Transverse colon (tissue), 4 donors: Measurements from ENCODE around the gene RHBDL2. TPM values are rescaled to one million over a fixed set of nuclear protein-coding genes. Genes with fewer than 3 reads are reported as not detected.

Source experiments
- DNase-seq: peaks from one replicate; pipeline ENCODE4 v3.0.0-alpha.2; 2019
- H3K27ac ChIP-seq, 4 donors: fragments of 200-600 bp; sonication (generic); 2 replicates each; pipeline ENCODE4 v1.5.1; 2016 to 2018; ENCODE audit warnings: inconsistent platforms in 4 of 4
- H3K27me3 ChIP-seq: fragments of 200-600 bp; sonication (generic); 2 replicates; pipeline ENCODE4 v1.5.1; 2017; ENCODE audit warnings: inconsistent platforms
- H3K36me3 ChIP-seq, 4 donors: fragments of 200-600 bp; sonication (generic); 2 replicates each; pipeline ENCODE4 v1.5.1; 2017 to 2019; ENCODE audit warnings: inconsistent platforms in 4 of 4
- H3K4me1 ChIP-seq, 4 donors: fragments of 200-600 bp; sonication (generic); 2 replicates each; pipeline ENCODE4 v1.5.1; 2017 to 2020; ENCODE audit warnings: inconsistent platforms in 4 of 4
- H3K4me3 ChIP-seq, 4 donors: fragments of 200-600 bp; sonication (generic); 1 replicate in 1 of 4; 2 replicates in 3 of 4; pipeline versions ENCODE4 v1.5.1 to v1.6.1; 2017 to 2019; ENCODE audit warnings: inconsistent platforms in 4 of 4
- H3K9me3 ChIP-seq, 2 donors: fragments of 200-600 bp; sonication (generic); 2 replicates each; pipeline ENCODE4 v1.5.1; 2017 to 2019; ENCODE audit warnings: inconsistent platforms in 2 of 2
- CTCF ChIP-seq, 5 experiments: fragments of 200-600 bp in 3 of 5; fragments of 450-650 bp in 2 of 5; sonication (generic) in 3 of 5; IDR thresholded peaks; 1 replicate in 2 of 5; 2 replicates in 3 of 5; pipeline ENCODE4 v1.5.1; 2016 to 2017; ENCODE audit warnings: antibody characterized with exemption in 5 of 5, inconsistent platforms in 3 of 5, mild to moderate bottlenecking in 2 of 5, moderate library complexity in 1 of 5
- EP300 ChIP-seq: sonication (generic); formaldehyde crosslinking; IDR thresholded peaks from one replicate; pipeline ENCODE4 v1.6.1; 2017; ENCODE audit warnings: antibody characterized with exemption, low read depth
- POLR2A ChIP-seq: fragments of 450-650 bp; IDR thresholded peaks from one replicate; pipeline ENCODE4 v1.6.1; 2016; ENCODE audit warnings: antibody characterized with exemption, mild to moderate bottlenecking, moderate library complexity
- POLR2AphosphoS5 ChIP-seq, 3 donors: sonication (generic); formaldehyde crosslinking; IDR thresholded peaks; one replicate each; pipeline ENCODE4 v1.6.1; 2016; ENCODE audit warnings: antibody characterized with exemption in 3 of 3
- WGBS, 2 donors: methylation state at CpG; one replicate each; pipeline ENCODE4 v1.1.5; 2018; ENCODE audit warnings: low coverage in 1 of 2; 5-methylcytosine and 5-hydroxymethylcytosine counted together
- in situ Hi-C, 4 donors: fragments of 200-750 bp; cut with MboI; loops; one replicate each; pipeline versions ENCODE4 v1.15.0 to v1.15.1; 2017; ENCODE audit warnings: low sequenced_read_pairs in 3 of 4, low pct_ligation_motif_present in 1 of 4, low pct_unique_long_range_greater_than_20kb in 1 of 4
- intact Hi-C: fragments of 100-400 bp; cut with DNase I; formaldehyde crosslinking; loops from one replicate; pipeline ENCODE4 v1.15.1; 2023; ENCODE audit warnings: low total_unique reads
- total RNA-seq, 4 donors: library from RNA; depleted of rRNA; stranded (reverse); fragments of >200 nt; gene quantifications; one replicate each; pipeline ENCODE4 v1.1.0, GENCODE V29; 2016

The RHBDL2 gene
- total RNA-seq, 4 donors from 2014 or later: 3.7 to 22.5 (median 17.6) TPM

- peak overlapping the region; percentile 71 to 95 (median 88) for H3K4me3 ChIP-seq
- H3K9me3 ChIP-seq: no peaks in the 10 kb centered on the region
- H3K27me3 ChIP-seq: no peaks in the 10 kb centered on the region
- intact Hi-C loops: no loop called here
- peak overlapping the region; percentile 84 to 97 (median 96) for H3K27ac ChIP-seq
- TF ChIP-seq CTCF (IDR thresholded peaks at IDR 0.05): no peak
- TF ChIP-seq POLR2A: no peak
- TF ChIP-seq EP300: no peak
- TF ChIP-seq POLR2AphosphoS5 (IDR thresholded peaks at IDR 0.05): no peak
- H3K36me3 ChIP-seq: peaks cover 0 to 13% (median 7%) of the 10 kb centered on the region in 4 donors
- H3K4me1 ChIP-seq: peaks cover 12 to 46% (median 32%) of the 10 kb centered on the region in 4 donors
- 0 to 8% methylated on average over 1 to 6 of the region's 6 CpGs for WGBS, 2 donors
- DNase-seq: no peak
- in situ Hi-C loops: no loop called here
These were observed 81.2 kb downstream of the RHBDL2 start for GRCh38 chr1:38860454-38860795.

GRCh38 chr1:38859561-38860453 lies 81.8 kb downstream of the RHBDL2 start, which contains the start of gene RRAGC:
TSS of gene RRAGC (minus strand) at chr1:38859772. CDS start at chr1:38859646, 126 bp downstream.
- peaks cover 0 to 19% (median 8%) of the 10 kb centered on the region in 4 donors for H3K36me3 ChIP-seq
- in situ Hi-C loops: no loop called here
- peak within 1 kb of the TSS; percentile 93 to 97 (median 96) for H3K27ac ChIP-seq
- TF ChIP-seq POLR2AphosphoS5 (IDR thresholded peaks at IDR 0.05): peak; percentile 63 to 75 (median 73)
- peak; percentile 44 for TF ChIP-seq EP300
- no peak for TF ChIP-seq CTCF (IDR thresholded peaks at IDR 0.05)
- peak; percentile 24 for TF ChIP-seq POLR2A
- WGBS, 2 donors: 0 to 1% methylated on average over 10 to 42 of the region's 70 CpGs
- no peaks in the 10 kb centered on the region for H3K27me3 ChIP-seq
- DNase-seq: peak; percentile 100
- intact Hi-C loops: no loop called here
- no peaks in the 10 kb centered on the region for H3K9me3 ChIP-seq
- H3K4me3 ChIP-seq: peak within 1 kb of the TSS; percentile 71 to 96 (median 94)
- peaks cover 12 to 46% (median 32%) of the 10 kb centered on the region in 4 donors for H3K4me1 ChIP-seq

- no peak for TF ChIP-seq CTCF (IDR thresholded peaks at IDR 0.05)
- peak; percentile 37 to 46 (median 44) for TF ChIP-seq POLR2AphosphoS5 (IDR thresholded peaks at IDR 0.05)
- TF ChIP-seq POLR2A: peak; percentile 71
- peak; percentile 7 for TF ChIP-seq EP300
- Histone ChIP-seq H3K27ac (peak overlapping the region; percentile 93 to 97 (median 96)), H3K36me3 (peaks cover 0 to 22% (median 8%) of the 10 kb centered on the region in 4 donors), H3K9me3 (no peaks in the 10 kb centered on the region), H3K27me3 (no peaks in the 10 kb centered on the region), H3K4me3 (peak overlapping the region; percentile 71 to 96 (median 94)), H3K4me1 (peaks cover 12 to 46% (median 32%) of the 10 kb centered on the region in 4 donors)
- in situ Hi-C loops: no loop called here
- peak; percentile 79 for DNase-seq
- intact Hi-C loops: no loop called here
- WGBS, 2 donors: 0 to 2% methylated on average over 5 to 17 of the region's 51 CpGs
These were observed 82.6 kb downstream of the RHBDL2 start for GRCh38 chr1:38858833-38859560.

- Histone ChIP-seq H3K9me3 (no peaks in the 10 kb centered on the region), H3K4me3 (no peak overlapping the region), H3K27me3 (no peaks in the 10 kb centered on the region), H3K36me3 (peaks cover 0 to 61% (median 21%) of the 10 kb centered on the region in 4 donors), H3K27ac (no peak overlapping the region), H3K4me1 (peaks cover 6 to 17% (median 10%) of the 10 kb centered on the region in 4 donors)
- intact Hi-C loops (no loop called here), in situ Hi-C loops (no loop called here)
- no peak for TF ChIP-seq EP300
- TF ChIP-seq CTCF (IDR thresholded peaks at IDR 0.05): no peak
- TF ChIP-seq POLR2AphosphoS5 (IDR thresholded peaks at IDR 0.05): no peak
- WGBS, 2 donors: 58 to 71% methylated on average over 4 of the region's 4 CpGs
- DNase-seq: no peak
These were observed 88.8 kb downstream of the RHBDL2 start for GRCh38 chr1:38852780-38853179.
